ENCODE results near the gene PRKCH. TPM values are rescaled to one million over a fixed set of nuclear protein-coding genes. Genes with fewer than 3 reads are reported as not detected.

The PRKCH gene
- total RNA-seq, 1 donor from 2014 or later, result 74.4 TPM

DNA sequence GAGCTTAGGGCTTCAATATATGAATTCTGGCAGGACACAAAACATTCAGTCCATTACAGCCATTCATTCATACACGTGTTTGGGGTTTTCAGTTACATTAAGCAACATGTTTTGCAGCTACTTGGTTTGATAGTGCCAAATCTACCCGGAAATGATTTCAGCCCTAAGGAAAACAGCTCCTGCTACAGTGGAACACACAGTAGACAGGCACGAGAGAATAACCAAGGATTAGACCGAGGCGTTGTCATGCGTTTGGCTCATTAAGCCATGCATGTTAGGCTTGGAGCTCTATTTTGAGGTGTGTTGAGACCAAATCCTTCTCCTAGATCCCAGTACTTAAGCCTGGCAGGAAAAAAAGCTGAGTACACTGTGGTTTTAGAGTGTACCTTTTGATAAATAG is 177.4 kb downstream of the PRKCH start:
- TF ChIP-seq, protein P1, sequence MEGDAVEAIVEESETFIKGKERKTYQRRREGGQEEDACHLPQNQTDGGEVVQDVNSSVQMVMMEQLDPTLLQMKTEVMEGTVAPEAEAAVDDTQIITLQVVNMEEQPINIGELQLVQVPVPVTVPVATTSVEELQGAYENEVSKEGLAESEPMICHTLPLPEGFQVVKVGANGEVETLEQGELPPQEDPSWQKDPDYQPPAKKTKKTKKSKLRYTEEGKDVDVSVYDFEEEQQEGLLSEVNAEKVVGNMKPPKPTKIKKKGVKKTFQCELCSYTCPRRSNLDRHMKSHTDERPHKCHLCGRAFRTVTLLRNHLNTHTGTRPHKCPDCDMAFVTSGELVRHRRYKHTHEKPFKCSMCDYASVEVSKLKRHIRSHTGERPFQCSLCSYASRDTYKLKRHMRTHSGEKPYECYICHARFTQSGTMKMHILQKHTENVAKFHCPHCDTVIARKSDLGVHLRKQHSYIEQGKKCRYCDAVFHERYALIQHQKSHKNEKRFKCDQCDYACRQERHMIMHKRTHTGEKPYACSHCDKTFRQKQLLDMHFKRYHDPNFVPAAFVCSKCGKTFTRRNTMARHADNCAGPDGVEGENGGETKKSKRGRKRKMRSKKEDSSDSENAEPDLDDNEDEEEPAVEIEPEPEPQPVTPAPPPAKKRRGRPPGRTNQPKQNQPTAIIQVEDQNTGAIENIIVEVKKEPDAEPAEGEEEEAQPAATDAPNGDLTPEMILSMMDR (IDR thresholded peaks at IDR 0.05), result no peak
- Histone ChIP-seq H3K4me3 (no peak overlapping the region), H3K27me3 (no peaks in the 10 kb centered on the region), H3K36me3 (no peaks in the 10 kb centered on the region), H3K9me3 (no peaks in the 10 kb centered on the region), H3K27ac (peak overlapping the region; percentile 49), H3K4me1 (peaks cover 42% of the 10 kb centered on the region)
- DNase-seq, result no peak
- ATAC-seq, result peak; percentile 66
- intact Hi-C loops (cut with DNase I), result no loop called here

DNA sequence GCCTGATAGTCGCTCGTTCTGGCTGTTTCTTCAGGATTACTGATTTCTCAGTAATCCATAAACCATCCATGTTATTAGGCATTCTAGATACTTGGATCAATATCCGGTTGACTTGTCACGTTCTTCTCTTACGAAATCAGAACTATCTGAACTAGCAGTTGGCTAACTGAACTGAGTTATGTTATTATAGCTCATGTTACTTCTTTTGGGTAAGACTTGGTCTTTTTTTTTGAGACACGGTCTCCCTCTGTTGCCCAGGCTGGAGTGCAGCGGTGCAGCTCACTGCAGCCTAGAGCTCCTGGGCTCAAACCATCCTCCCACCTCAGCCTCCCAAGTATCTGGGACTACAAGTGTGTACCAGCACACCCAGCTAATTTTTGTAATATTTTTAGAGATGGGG is 178.6 kb downstream of the PRKCH start:
- Histone ChIP-seq H3K36me3 (no peaks in the 10 kb centered on the region), H3K27me3 (no peaks in the 10 kb centered on the region), H3K4me3 (no peak overlapping the region), H3K4me1 (peaks cover 44% of the 10 kb centered on the region), H3K9me3 (no peaks in the 10 kb centered on the region), H3K27ac (no peak overlapping the region)
- intact Hi-C loops (cut with DNase I), result no loop called here
- TF ChIP-seq, protein P1 (IDR thresholded peaks at IDR 0.05), result no peak
- DNase-seq, result no peak
- ATAC-seq, result no peak

DNA sequence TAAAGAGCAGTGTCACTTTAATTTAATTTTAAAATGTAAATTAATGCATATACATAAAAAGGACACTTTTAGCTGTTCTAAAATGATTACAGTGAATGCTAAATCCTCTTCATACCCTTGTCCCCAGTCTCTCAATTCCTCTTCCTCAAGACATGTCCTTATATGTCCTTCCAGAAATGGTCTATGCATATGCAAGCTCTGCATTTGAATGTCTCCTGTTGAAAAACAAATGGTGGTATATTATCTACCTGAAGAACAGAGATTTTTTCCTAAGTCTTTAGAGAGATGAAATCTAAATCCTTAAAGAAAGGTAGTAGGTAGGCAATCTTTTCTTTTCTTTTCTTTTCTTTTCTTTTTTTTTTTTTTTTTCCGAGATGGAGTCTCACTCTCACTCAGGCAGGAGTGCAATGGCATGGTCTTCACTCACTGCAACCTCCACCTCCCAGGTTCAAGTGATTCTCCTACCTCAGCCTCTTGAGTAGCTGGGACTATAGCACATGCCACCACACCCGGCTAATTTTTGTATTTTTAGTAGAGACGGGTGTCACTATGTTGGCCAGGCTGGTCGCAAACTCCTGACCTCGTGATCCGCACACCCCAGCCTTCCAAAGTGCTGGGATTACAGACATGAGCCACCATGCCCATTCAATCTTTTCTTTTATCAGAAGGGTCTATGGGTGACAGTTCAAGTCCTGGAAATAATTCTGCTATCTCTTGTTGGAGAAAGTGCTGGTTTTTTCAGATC is 180.5 kb downstream of the PRKCH start:
- no peaks in the 10 kb centered on the region for H3K9me3 ChIP-seq
- H3K4me1 ChIP-seq, result peaks cover 44% of the 10 kb centered on the region
- H3K4me3 ChIP-seq, result no peak overlapping the region
- H3K36me3 ChIP-seq, result no peaks in the 10 kb centered on the region
- H3K27ac ChIP-seq, result no peak overlapping the region
- DNase-seq, result no peak
- H3K27me3 ChIP-seq, result no peaks in the 10 kb centered on the region
- no peak for ATAC-seq
- intact Hi-C loops (cut with DNase I), result no loop called here
- TF ChIP-seq, protein P1 (IDR thresholded peaks at IDR 0.05), result no peak

DNA sequence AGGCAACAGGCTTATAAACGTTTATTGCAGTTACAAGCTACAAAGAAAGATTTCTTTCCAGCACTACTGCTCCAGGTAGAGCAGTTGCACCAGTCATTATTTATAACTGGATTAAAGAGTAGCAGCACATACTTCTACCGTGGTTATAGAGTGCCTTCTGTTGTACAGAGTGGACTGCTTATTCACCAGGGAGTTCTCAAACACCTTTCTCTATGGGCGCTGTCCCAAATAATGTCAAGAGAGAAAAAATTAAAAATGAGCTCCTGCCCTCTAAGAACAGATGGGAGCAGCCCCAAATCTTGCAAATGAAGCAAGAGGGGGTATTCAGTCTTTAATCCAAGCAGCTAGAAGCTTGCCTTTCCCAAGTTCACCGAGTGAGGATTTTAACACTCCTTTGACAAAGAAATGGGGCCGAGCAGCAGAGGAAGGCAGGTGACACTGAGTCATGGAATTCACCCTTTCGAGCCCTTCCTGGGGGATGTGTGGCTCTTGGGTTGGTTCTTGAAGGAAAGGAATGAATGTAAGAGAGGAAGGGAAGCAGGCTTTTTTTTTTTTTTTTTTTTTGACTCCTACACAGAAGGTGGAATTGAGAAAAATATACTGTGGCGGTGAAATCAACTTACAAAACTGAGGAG is 181.2 kb downstream of the PRKCH start:
- Histone ChIP-seq H3K4me1 (peaks cover 44% of the 10 kb centered on the region), H3K27me3 (no peaks in the 10 kb centered on the region), H3K36me3 (no peaks in the 10 kb centered on the region), H3K9me3 (no peaks in the 10 kb centered on the region), H3K27ac (peak overlapping the region; percentile 38), H3K4me3 (no peak overlapping the region)
- intact Hi-C loops (cut with DNase I), result no loop called here
- DNase-seq, result no peak
- TF ChIP-seq, protein P1 (IDR thresholded peaks at IDR 0.05), result no peak
- ATAC-seq, result no peak

DNA sequence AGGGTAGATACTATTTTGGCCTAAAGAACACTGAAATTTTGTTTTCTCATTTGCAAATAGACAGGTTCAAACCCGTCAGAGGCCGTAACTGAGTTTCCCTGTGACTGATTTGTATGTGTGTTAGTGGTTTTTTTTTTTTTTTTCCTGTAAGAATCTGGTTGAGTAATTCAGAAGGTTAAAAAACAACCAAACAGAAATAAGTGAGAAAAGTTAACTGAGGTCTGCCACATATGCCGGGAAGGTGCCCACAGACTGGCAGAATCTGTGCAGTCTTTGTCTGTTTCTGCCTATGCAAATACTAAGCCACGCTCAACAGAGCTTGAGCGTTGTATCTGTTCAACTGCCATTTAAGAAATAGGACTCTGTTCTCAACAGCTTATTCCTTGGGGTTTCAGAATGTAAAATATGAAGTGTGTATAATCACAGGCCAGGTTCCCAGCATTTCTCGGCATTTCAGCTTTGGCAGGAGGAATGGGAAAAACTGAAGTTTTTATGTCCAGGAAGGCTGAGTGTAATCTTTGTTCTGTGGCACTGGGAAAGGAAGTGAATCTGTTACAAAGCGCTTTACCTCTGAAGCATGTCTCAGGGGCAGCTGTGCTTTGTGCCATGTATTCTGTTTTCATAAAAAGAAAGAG is 181.9 kb downstream of the PRKCH start:
- peaks cover 46% of the 10 kb centered on the region for H3K4me1 ChIP-seq
- no peaks in the 10 kb centered on the region for H3K36me3 ChIP-seq
- intact Hi-C loops (cut with DNase I), result no loop called here
- no peak overlapping the region for H3K4me3 ChIP-seq
- TF ChIP-seq, protein P1 (IDR thresholded peaks at IDR 0.05), result no peak
- DNase-seq, result no peak
- H3K9me3 ChIP-seq, result no peaks in the 10 kb centered on the region
- ATAC-seq, result peak; percentile 29
- no peaks in the 10 kb centered on the region for H3K27me3 ChIP-seq
- H3K27ac ChIP-seq, result peak overlapping the region; percentile 38
